COLO668 (cell line): ENCODE results near the gene LAPTM5.
"Not testable (repeated sequence)": the region's sequence is repeated elsewhere in the genome, so short reads cannot be mapped to it uniquely, and the experiment has no call there.

Experiments used
- DNase-seq: peaks from one replicate; lab custom pipeline; 2025; ENCODE audit not compliant: unreplicated experiment; lab: John Stamatoyannopoulos, UW

LAPTM5 gene

GRCh38 chr1:30698401-30698981 lies 59.1 kb downstream of the LAPTM5 start:
- DNase-seq: no peak

- DNase-seq: no peak
Observed at GRCh38 chr1:30697571-30698376, 59.8 kb downstream of the LAPTM5 start.

GRCh38 chr1:30696831-30697230 lies 60.7 kb downstream of the LAPTM5 start:
- no peak for DNase-seq

GRCh38 chr1:30695439-30695841 lies 62.1 kb downstream of the LAPTM5 start:
- no peak for DNase-seq

GRCh38 chr1:30694280-30695175 lies 63.0 kb downstream of the LAPTM5 start:
- DNase-seq: no peak

- no peak for DNase-seq
Observed at GRCh38 chr1:30693822-30694221, 63.8 kb downstream of the LAPTM5 start.

GRCh38 chr1:30693366-30693765 lies 64.2 kb downstream of the LAPTM5 start:
- no peak for DNase-seq

GRCh38 chr1:30692948-30693301 lies 64.6 kb downstream of the LAPTM5 start:
- DNase-seq: no peak

GRCh38 chr1:30692201-30692947 lies 65.2 kb downstream of the LAPTM5 start:
- DNase-seq: no peak

- DNase-seq: no peak
Observed at GRCh38 chr1:30691480-30691879, 66.1 kb downstream of the LAPTM5 start.

- no peak for DNase-seq
Observed at GRCh38 chr1:30689901-30690645, 67.5 kb downstream of the LAPTM5 start.

- no peak for DNase-seq
Observed at GRCh38 chr1:30688920-30689794, 68.4 kb downstream of the LAPTM5 start.

GRCh38 chr1:30688516-30688915 lies 69.1 kb downstream of the LAPTM5 start:
- not testable (repeated sequence) for DNase-seq

GRCh38 chr1:30687886-30688285 lies 69.7 kb downstream of the LAPTM5 start:
- DNase-seq: no peak

- DNase-seq: no peak
Observed at GRCh38 chr1:30686236-30686935, 71.2 kb downstream of the LAPTM5 start.

GRCh38 chr1:30685796-30686165 lies 71.8 kb downstream of the LAPTM5 start:
- no peak for DNase-seq

GRCh38 chr1:30684881-30685795 lies 72.4 kb downstream of the LAPTM5 start:
- DNase-seq: no peak

GRCh38 chr1:30684259-30684658 lies 73.3 kb downstream of the LAPTM5 start:
- no peak for DNase-seq
